ENCODE results near the gene GPS1. TPM values are rescaled to one million over a fixed set of nuclear protein-coding genes. Genes with fewer than 3 reads are reported as not detected.

The GPS1 gene
- total and polyA plus RNA-seq, 4 donors = 53.9 to 66.3 (median 58.8) TPM

DNA sequence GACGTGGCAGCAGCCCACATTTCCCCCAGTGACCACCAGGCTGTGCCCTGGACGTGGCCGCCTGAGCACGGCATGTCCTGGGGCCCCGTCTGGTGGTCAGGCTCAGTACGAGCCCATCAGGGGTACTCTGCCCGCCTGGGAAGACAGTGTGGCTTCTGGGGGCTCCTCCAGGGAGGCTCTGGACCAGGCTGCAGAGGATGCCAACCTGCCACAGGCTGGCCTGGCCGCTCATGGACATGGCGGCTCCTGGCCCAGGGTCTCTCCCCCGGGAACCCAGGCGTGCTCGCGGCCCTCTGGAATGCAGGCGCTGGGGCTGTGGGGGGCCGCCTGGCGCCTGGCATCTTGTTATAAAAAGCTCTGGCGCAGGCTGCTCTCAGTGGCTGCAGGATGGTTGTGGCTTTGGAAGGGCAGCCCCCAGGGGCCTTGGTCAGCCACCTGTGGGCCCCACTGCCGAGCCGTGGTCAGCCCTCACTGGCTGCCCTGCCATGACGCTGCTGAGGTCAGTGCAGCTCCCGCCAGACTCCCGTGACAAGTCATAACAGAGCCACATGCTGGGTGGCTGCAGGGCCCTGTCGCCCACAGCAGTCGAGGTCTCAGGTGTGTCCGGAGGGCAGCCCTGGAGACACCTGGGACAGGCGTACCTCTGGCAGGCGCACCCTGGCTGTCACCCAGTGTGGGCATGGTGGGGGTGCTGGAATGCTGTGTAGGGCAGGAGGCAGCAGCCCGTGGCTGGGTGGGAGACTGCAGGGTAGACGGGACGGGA lies 44.0 kb upstream of the GPS1 start:
- H3K27me3 ChIP-seq (ENCODE audit: control insufficient read depth in 4 of 4, insufficient read depth in 4 of 4, low read length in 3 of 4) = no peaks in the 10 kb centered on the region
- TF ChIP-seq ATF3 (IDR thresholded peaks at IDR 0.05) (no peak), FOXA1 (IDR thresholded peaks at IDR 0.05) (no peak), RXRA (IDR thresholded peaks at IDR 0.05) (no peak), TAF1 (conservative IDR thresholded peaks at IDR 0.05) (no peak), CTCF (IDR thresholded peaks at IDR 0.05; ENCODE audit: low read depth, low read length, missing input control) (no peak), RAD21 (IDR thresholded peaks at IDR 0.05) (no peak), SP1 (IDR thresholded peaks at IDR 0.05) (no peak), NR2F2 (IDR thresholded peaks at IDR 0.05) (no peak), YY1 (IDR thresholded peaks at IDR 0.05) (no peak), HNF4G (IDR thresholded peaks at IDR 0.05) (no peak)
- TF ChIP-seq, protein P1, sequence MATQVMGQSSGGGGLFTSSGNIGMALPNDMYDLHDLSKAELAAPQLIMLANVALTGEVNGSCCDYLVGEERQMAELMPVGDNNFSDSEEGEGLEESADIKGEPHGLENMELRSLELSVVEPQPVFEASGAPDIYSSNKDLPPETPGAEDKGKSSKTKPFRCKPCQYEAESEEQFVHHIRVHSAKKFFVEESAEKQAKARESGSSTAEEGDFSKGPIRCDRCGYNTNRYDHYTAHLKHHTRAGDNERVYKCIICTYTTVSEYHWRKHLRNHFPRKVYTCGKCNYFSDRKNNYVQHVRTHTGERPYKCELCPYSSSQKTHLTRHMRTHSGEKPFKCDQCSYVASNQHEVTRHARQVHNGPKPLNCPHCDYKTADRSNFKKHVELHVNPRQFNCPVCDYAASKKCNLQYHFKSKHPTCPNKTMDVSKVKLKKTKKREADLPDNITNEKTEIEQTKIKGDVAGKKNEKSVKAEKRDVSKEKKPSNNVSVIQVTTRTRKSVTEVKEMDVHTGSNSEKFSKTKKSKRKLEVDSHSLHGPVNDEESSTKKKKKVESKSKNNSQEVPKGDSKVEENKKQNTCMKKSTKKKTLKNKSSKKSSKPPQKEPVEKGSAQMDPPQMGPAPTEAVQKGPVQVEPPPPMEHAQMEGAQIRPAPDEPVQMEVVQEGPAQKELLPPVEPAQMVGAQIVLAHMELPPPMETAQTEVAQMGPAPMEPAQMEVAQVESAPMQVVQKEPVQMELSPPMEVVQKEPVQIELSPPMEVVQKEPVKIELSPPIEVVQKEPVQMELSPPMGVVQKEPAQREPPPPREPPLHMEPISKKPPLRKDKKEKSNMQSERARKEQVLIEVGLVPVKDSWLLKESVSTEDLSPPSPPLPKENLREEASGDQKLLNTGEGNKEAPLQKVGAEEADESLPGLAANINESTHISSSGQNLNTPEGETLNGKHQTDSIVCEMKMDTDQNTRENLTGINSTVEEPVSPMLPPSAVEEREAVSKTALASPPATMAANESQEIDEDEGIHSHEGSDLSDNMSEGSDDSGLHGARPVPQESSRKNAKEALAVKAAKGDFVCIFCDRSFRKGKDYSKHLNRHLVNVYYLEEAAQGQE (IDR thresholded peaks at IDR 0.05) = no peak
- TF ChIP-seq, protein P2, sequence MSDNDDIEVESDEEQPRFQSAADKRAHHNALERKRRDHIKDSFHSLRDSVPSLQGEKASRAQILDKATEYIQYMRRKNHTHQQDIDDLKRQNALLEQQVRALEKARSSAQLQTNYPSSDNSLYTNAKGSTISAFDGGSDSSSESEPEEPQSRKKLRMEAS (IDR thresholded peaks at IDR 0.05) = no peak
- H3K27ac ChIP-seq (ENCODE audit: low read depth in 1 of 2, low read length in 2 of 2) = no peak overlapping the region
- 94% methylated on average over 30 of the region's 30 CpGs for WGBS
- no peaks in the 10 kb centered on the region for H3K9me3 ChIP-seq (ENCODE audit: control insufficient read depth in 4 of 4, low read length in 3 of 4)
- peaks cover 0 to 9% (median 4%) of the 10 kb centered on the region in 4 donors for H3K36me3 ChIP-seq (ENCODE audit: control insufficient read depth in 4 of 4, insufficient read depth in 3 of 4, low read depth in 1 of 4, low read length in 3 of 4)
- no peak overlapping the region for H3K9ac ChIP-seq (ENCODE audit: low read depth in 1 of 2, low read length in 2 of 2)
- H3K4me3 ChIP-seq (ENCODE audit: low read depth in 1 of 3, low read length in 3 of 3) = no peak overlapping the region
- no peaks in the 10 kb centered on the region for H3K4me1 ChIP-seq (ENCODE audit: control insufficient read depth in 4 of 4, insufficient read depth in 4 of 4, low read length in 3 of 4)
- DNase-seq (ENCODE audit: low spot score) = no peak

DNA sequence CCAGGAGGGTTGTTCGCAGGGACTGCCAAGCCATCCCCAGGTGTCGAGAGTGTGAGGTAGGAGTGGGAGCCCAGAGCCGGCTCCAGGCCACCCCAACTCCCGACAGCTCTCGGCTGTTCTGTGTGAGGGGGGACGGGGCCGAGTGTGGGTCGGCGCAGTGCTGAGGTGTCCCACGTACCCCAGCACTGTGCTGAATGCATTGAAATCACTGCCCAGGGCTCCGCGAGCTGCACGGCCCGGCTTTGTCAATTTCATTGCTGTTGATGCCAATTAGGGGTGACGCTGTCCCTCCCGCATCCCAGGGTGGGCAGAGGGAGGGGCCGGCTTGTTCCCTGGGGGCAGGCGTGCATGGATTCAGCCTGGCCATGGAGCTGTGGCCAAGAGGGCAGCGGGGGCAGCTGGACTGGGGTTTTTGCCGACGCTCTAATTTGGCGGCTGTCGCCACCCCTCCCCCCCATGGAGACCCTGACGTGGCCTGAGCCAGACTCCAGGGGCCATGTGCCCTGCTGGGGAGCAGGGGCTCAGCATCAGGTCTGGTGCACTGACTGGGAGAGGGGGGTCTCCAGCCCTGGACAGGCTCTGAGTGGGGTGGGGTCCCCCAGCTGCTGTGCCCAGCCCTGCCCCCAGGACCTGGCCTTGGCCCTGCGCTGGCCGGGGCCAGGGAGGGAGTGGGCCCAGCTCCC lies 43.3 kb upstream of the GPS1 start:
- H3K4me1 ChIP-seq (ENCODE audit: control insufficient read depth in 4 of 4, insufficient read depth in 4 of 4, low read length in 3 of 4) = no peaks in the 10 kb centered on the region
- no peak overlapping the region for H3K27ac ChIP-seq (ENCODE audit: low read depth in 1 of 2, low read length in 2 of 2)
- H3K4me3 ChIP-seq (ENCODE audit: low read depth in 1 of 3, low read length in 3 of 3) = no peak overlapping the region
- peaks cover 0 to 9% (median 4%) of the 10 kb centered on the region in 4 donors for H3K36me3 ChIP-seq (ENCODE audit: control insufficient read depth in 4 of 4, insufficient read depth in 3 of 4, low read depth in 1 of 4, low read length in 3 of 4)
- no peak for TF ChIP-seq GABPA (IDR thresholded peaks at IDR 0.05 in 1 of 2, conservative IDR thresholded peaks at IDR 0.05 in 1 of 2)
- no peak for TF ChIP-seq NR2F2 (IDR thresholded peaks at IDR 0.05)
- no peak for TF ChIP-seq SP1 (IDR thresholded peaks at IDR 0.05)
- no peak for TF ChIP-seq EGR1 (IDR thresholded peaks at IDR 0.05; ENCODE audit: low read depth in 2 of 2)
- no peak for TF ChIP-seq TAF1 (conservative IDR thresholded peaks at IDR 0.05)
- no peak for TF ChIP-seq RAD21 (IDR thresholded peaks at IDR 0.05)
- no peak for TF ChIP-seq JUND (IDR thresholded peaks at IDR 0.05)
- no peak for TF ChIP-seq YY1 (IDR thresholded peaks at IDR 0.05)
- no peak for TF ChIP-seq CTCF (IDR thresholded peaks at IDR 0.05; ENCODE audit: low read depth, low read length, missing input control)
- TF ChIP-seq RXRA (IDR thresholded peaks at IDR 0.05) = no peak
- no peak for TF ChIP-seq HNF4A (conservative IDR thresholded peaks at IDR 0.05)
- no peak for TF ChIP-seq FOXA2 (IDR thresholded peaks at IDR 0.05)
- TF ChIP-seq FOXA1 (IDR thresholded peaks at IDR 0.05) = no peak
- TF ChIP-seq, protein P2 (IDR thresholded peaks at IDR 0.05) = no peak
- no peak for TF ChIP-seq HNF4G (IDR thresholded peaks at IDR 0.05)
- TF ChIP-seq ZBTB33 (IDR thresholded peaks at IDR 0.05) = no peak
- no peak for TF ChIP-seq ATF3 (IDR thresholded peaks at IDR 0.05)
- H3K9me3 ChIP-seq (ENCODE audit: control insufficient read depth in 4 of 4, low read length in 3 of 4) = no peaks in the 10 kb centered on the region
- WGBS = 95% methylated on average over 26 of the region's 26 CpGs
- H3K9ac ChIP-seq (ENCODE audit: low read depth in 1 of 2, low read length in 2 of 2) = no peak overlapping the region
- no peak for DNase-seq (ENCODE audit: low spot score)
- H3K27me3 ChIP-seq (ENCODE audit: control insufficient read depth in 4 of 4, insufficient read depth in 4 of 4, low read length in 3 of 4) = no peaks in the 10 kb centered on the region

Data from liver (tissue), 9 donors.